ENCODE data around the gene RERG. TPM values are rescaled to one million over a fixed set of nuclear protein-coding genes. Genes with fewer than 3 reads are reported as not detected.

The RERG gene
- total RNA-seq, 1 donor: under 0.01 TPM

GRCh38 chr12:15222219-15222618 is 1.0 kb upstream of the RERG start:
- H3K4me3 ChIP-seq (ENCODE audit: low read depth, low read length): no peak overlapping the region
- DNase-seq (ENCODE audit: low read depth): no peak
- no peak for TF ChIP-seq CTCF (IDR thresholded peaks at IDR 0.05; ENCODE audit: insufficient read depth, low read depth, low read length)

- no peak overlapping the region for H3K4me3 ChIP-seq (ENCODE audit: low read depth, low read length)
- DNase-seq (ENCODE audit: low read depth): no peak
- TF ChIP-seq CTCF (IDR thresholded peaks at IDR 0.05; ENCODE audit: insufficient read depth, low read depth, low read length): no peak
Measured at GRCh38 chr12:15220451-15220850, 766 bp downstream of the RERG start.

GRCh38 chr12:15218794-15219193 is 2.4 kb downstream of the RERG start:
- no peak for TF ChIP-seq CTCF (IDR thresholded peaks at IDR 0.05; ENCODE audit: insufficient read depth, low read depth, low read length)

GRCh38 chr12:15216036-15216889 is 5.0 kb downstream of the RERG start:
- DNase-seq (ENCODE audit: low read depth): no peak
- no peak for TF ChIP-seq CTCF (IDR thresholded peaks at IDR 0.05; ENCODE audit: insufficient read depth, low read depth, low read length)
- no peak overlapping the region for H3K4me3 ChIP-seq (ENCODE audit: low read depth, low read length)

More at GRCh38 chr12:15218794-15219193, 2.4 kb downstream of the RERG start:
- H3K4me3 ChIP-seq (ENCODE audit: low read depth, low read length): no peak overlapping the region
- no peak for DNase-seq (ENCODE audit: low read depth)

GRCh38 chr12:15214851-15215601 is 6.2 kb downstream of the RERG start:
- H3K4me3 ChIP-seq (ENCODE audit: low read depth, low read length): no peak overlapping the region
- no peak for TF ChIP-seq CTCF (IDR thresholded peaks at IDR 0.05; ENCODE audit: insufficient read depth, low read depth, low read length)
- DNase-seq (ENCODE audit: low read depth): no peak

- no peak overlapping the region for H3K4me3 ChIP-seq (ENCODE audit: low read depth, low read length)
- TF ChIP-seq CTCF (IDR thresholded peaks at IDR 0.05; ENCODE audit: insufficient read depth, low read depth, low read length): no peak
- DNase-seq (ENCODE audit: low read depth): no peak
Measured at GRCh38 chr12:15212930-15213329, 8.3 kb downstream of the RERG start.
